Right renal pelvis (tissue), 4 donors: ENCODE data around the gene DAP. TPM values are rescaled to one million over a fixed set of nuclear protein-coding genes. Genes with fewer than 3 reads are reported as not detected.
"Not testable (repeated sequence)": the region's sequence is repeated elsewhere in the genome, so short reads cannot be mapped to it uniquely, and the experiment has no call there.

Experiments
- DNase-seq, 4 donors: peaks; one replicate each; pipeline ENCODE4 v3.0.0-alpha.2; 2013; ENCODE audit warnings: low read depth in 4 of 4, low spot score in 3 of 4, missing footprints in 1 of 4
- polyA plus RNA-seq, 4 donors: library from polyadenylated mRNA; unstranded; fragments of 120-200 nt; gene quantifications; one replicate each; pipeline ENCODE4 v1.2.1, GENCODE V29; 2013; ENCODE audit not compliant: insufficient read length in 4 of 4

DAP gene
- polyA plus RNA-seq, 4 donors = 120 to 137 (median 128) TPM

GRCh38 chr5:10675177-10675700, 85.8 kb downstream of the DAP start:
- no peak for DNase-seq

- no peak for DNase-seq
Measured at GRCh38 chr5:10674582-10674981, 86.5 kb downstream of the DAP start.

- DNase-seq = no peak
Measured at GRCh38 chr5:10674096-10674495, 86.9 kb downstream of the DAP start.

GRCh38 chr5:10673407-10673806, 87.6 kb downstream of the DAP start:
- DNase-seq = no peak

- DNase-seq = no peak
Measured at GRCh38 chr5:10673017-10673389, 88.0 kb downstream of the DAP start.

- DNase-seq = no peak
Measured at GRCh38 chr5:10672146-10673016, 88.7 kb downstream of the DAP start.

- no peak for DNase-seq
Measured at GRCh38 chr5:10671041-10672008, 89.7 kb downstream of the DAP start.

- no peak for DNase-seq
Measured at GRCh38 chr5:10669983-10670382, 91.1 kb downstream of the DAP start.

- no peak for DNase-seq
Measured at GRCh38 chr5:10668697-10669096, 92.3 kb downstream of the DAP start.

- DNase-seq = no peak
Measured at GRCh38 chr5:10667431-10668057, 93.5 kb downstream of the DAP start.

- DNase-seq = no peak
Measured at GRCh38 chr5:10666531-10667299, 94.3 kb downstream of the DAP start.

- no peak for DNase-seq
Measured at GRCh38 chr5:10665799-10666198, 95.2 kb downstream of the DAP start.

GRCh38 chr5:10664180-10664769, 96.8 kb downstream of the DAP start:
- not testable (repeated sequence) for DNase-seq

GRCh38 chr5:10663489-10664179, 97.4 kb downstream of the DAP start:
- no peak for DNase-seq

GRCh38 chr5:10662661-10663488, 98.2 kb downstream of the DAP start:
- no peak for DNase-seq

GRCh38 chr5:10662083-10662482, 99.0 kb downstream of the DAP start:
- DNase-seq = no peak

GRCh38 chr5:10661401-10661800, 99.6 kb downstream of the DAP start:
- DNase-seq = no peak

GRCh38 chr5:10660720-10661387, 100.2 kb downstream of the DAP start:
- DNase-seq = no peak
